ENCODE results near the gene ITGA1. TPM values are rescaled to one million over a fixed set of nuclear protein-coding genes. Genes with fewer than 3 reads are reported as not detected.

ITGA1 gene
- total and polyA plus RNA-seq, 2 of the 13 experiments (the other 11 are each of a cell fraction or from before 2014, with no cell fraction given) = 23.1 to 28.6 TPM

DNA sequence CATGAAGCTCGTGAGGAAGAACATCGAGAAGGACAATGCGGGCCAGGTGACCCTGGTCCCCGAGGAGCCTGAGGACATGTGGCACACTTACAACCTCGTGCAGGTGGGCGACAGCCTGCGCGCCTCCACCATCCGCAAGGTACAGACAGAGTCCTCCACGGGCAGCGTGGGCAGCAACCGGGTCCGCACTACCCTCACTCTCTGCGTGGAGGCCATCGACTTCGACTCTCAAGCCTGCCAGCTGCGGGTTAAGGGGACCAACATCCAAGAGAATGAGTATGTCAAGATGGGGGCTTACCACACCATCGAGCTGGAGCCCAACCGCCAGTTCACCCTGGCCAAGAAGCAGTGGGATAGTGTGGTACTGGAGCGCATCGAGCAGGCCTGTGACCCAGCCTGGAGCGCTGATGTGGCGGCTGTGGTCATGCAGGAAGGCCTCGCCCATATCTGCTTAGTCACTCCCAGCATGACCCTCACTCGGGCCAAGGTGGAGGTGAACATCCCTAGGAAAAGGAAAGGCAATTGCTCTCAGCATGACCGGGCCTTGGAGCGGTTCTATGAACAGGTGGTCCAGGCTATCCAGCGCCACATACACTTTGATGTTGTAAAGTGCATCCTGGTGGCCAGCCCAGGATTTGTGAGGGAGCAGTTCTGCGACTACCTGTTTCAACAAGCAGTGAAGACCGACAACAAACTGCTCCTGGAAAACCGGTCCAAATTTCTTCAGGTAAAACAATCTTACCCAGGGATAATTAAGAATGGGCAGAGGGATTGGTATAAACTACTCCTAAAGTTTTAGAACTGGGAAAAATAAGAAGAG lies 12.9 kb downstream of the ITGA1 start (continued):
- TF ChIP-seq ZNF263 (CRISPR knock-in tag; IDR thresholded peaks at IDR 0.05) = peak; percentile 40; the same call in 1 of the 2 replicates
- 0 out of 2 replicates have a peak, but pooled peaks have one; percentile 34 for TF ChIP-seq SAFB2 (CRISPR knock-in tag; IDR thresholded peaks at IDR 0.05; ENCODE audit: borderline replicate concordance, low read depth)
- TF ChIP-seq, protein P1, sequence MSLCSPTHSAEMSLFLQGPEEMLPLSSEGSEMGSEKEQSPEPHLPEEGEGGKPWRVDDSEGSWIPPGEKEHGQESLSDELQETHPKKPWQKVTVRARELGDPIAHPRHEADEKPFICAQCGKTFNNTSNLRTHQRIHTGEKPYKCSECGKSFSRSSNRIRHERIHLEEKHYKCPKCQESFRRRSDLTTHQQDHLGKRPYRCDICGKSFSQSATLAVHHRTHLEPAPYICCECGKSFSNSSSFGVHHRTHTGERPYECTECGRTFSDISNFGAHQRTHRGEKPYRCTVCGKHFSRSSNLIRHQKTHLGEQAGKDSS (CRISPR knock-in tag; IDR thresholded peaks at IDR 0.05; ENCODE audit: borderline replicate concordance, low read depth) = 0 out of 2 replicates have a peak, but pooled peaks have one; percentile 40
- TF ChIP-seq ZNF224 (CRISPR knock-in tag; IDR thresholded peaks at IDR 0.05) = no peak
- peak; percentile 25; the same call in 1 of the 2 replicates for TF ChIP-seq ELF4 (CRISPR knock-in tag; IDR thresholded peaks at IDR 0.05; ENCODE audit: borderline replicate concordance)
- peak; percentile 43 to 65; a peak in 3 of 4 replicates for TF ChIP-seq POLR2A (IDR thresholded peaks at IDR 0.05; ENCODE audit: insufficient read depth in 1 of 2, low read depth in 2 of 2, low read length in 2 of 2)
- no peak for TF ChIP-seq EEA1 (CRISPR knock-in tag; IDR thresholded peaks at IDR 0.05; ENCODE audit: borderline replicate concordance)

DNA sequence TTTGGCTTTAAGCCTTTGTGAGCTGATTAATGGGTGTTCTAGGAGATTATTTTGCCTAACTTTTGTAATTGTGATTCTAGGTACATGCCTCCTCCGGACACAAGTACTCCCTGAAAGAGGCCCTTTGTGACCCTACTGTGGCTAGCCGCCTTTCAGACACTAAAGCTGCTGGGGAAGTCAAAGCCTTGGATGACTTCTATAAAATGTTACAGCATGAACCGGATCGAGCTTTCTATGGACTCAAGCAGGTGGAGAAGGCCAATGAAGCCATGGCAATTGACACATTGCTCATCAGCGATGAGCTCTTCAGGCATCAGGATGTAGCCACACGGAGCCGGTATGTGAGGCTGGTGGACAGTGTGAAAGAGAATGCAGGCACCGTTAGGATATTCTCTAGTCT lies 13.6 kb downstream of the ITGA1 start:
- 5% methylated on average over 8 of the region's 8 CpGs for WGBS (ENCODE audit: low lambda C conversion rate)
- intact Hi-C loops (cut with micrococcal nuclease; ENCODE audit: unreplicated experiment) (loop anchor here (2.0 kb wide), 1 partner anchor 15 kb away; the partner anchor contains the start of genes ITGA1 and PELO), in situ Hi-C loops (cut with HindIII; ENCODE audit: extremely low pct_ligation_motif_present, low pct_unique_long_range_greater_than_20kb) (no loop called here)
- H2AFZ ChIP-seq (ENCODE audit: low read length) = no peak overlapping the region
- H3K36me3 ChIP-seq (replicated peaks in 1 of 2; ENCODE audit: control insufficient read depth in 1 of 2, insufficient read depth in 2 of 2, low read length in 2 of 2) = peaks cover 0 to 20% of the 10 kb centered on the region in 2 experiments; a peak in 2 of 5 replicates
- CTCF ChIA-PET (ENCODE audit: low intra/inter-chr PET ratio, low total read pairs) = no interaction called here
- no peak for FAIRE-seq
- H3K27me3 ChIP-seq (ENCODE audit: control insufficient read depth in 1 of 2, insufficient read depth in 2 of 2, low read length in 2 of 2) = no peaks in the 10 kb centered on the region; a peak in 1 of 5 replicates
- H3K9me3 ChIP-seq (ENCODE audit: low read length) = no peaks in the 10 kb centered on the region
- H3K4me3 ChIP-seq (replicated peaks in 1 of 3; ENCODE audit: insufficient read depth in 1 of 3, low read depth in 2 of 3, low read length in 3 of 3) = peak overlapping the region; percentile 66 to 86 (median 70)
- DNase-seq (ENCODE audit: low spot score) = no peak
- no TSS peak for BruUV-seq (replicated peaks)
- POLR2A ChIA-PET = interaction anchor here (3.9 kb wide), 1 partner anchor 12 kb away, joined by 79 read pairs; the partner anchor contains the start of genes ITGA1 and PELO
- peak overlapping the region; percentile 94 for H3K4me2 ChIP-seq (ENCODE audit: low read depth, low read length)
- peaks cover 97% of the 10 kb centered on the region for H3K79me2 ChIP-seq (ENCODE audit: insufficient read depth, low read length)
- H3K27ac ChIP-seq (ENCODE audit: extremely low read length, insufficient read depth, low read length) = peak overlapping the region; percentile 88
- peak overlapping the region; percentile 86 for H3K9ac ChIP-seq (ENCODE audit: insufficient read depth, low read depth, low read length)
- H3K4me1 ChIP-seq (ENCODE audit: insufficient read depth, low read length) = peaks cover 66% of the 10 kb centered on the region
- peak; percentile 28 for ATAC-seq
- H4K20me1 ChIP-seq (ENCODE audit: insufficient read depth, low read length) = peaks cover 37% of the 10 kb centered on the region
- TF ChIP-seq RBM22 (optimal IDR thresholded peaks at IDR 0.05; ENCODE audit: low read length) (peak; percentile 47), CEBPG (CRISPR knock-in tag; IDR thresholded peaks at IDR 0.05) (no peak), IRX3 (CRISPR knock-in tag; IDR thresholded peaks at IDR 0.05; ENCODE audit: borderline replicate concordance, low read depth) (no peak), ZBTB7A (CRISPR knock-in tag; IDR thresholded peaks at IDR 0.05) (no peak), SYNCRIP (IDR thresholded peaks at IDR 0.05; ENCODE audit: insufficient read depth, low read depth, low read length) (no peak), SETDB1 (CRISPR knock-in tag; IDR thresholded peaks at IDR 0.05; ENCODE audit: borderline replicate concordance) (no peak), MED1 (CRISPR knock-in tag; IDR thresholded peaks at IDR 0.05) (0 out of 2 replicates have a peak, but pooled peaks have one; percentile 19), NCOA1 (CRISPR knock-in tag; IDR thresholded peaks at IDR 0.05) (no peak), ZNF256 (CRISPR knock-in tag; conservative IDR thresholded peaks at IDR 0.05) (no peak), ZNF768 (CRISPR knock-in tag; IDR thresholded peaks at IDR 0.05) (no peak), SAP130 (CRISPR knock-in tag; IDR thresholded peaks at IDR 0.05; ENCODE audit: low read depth) (peak; percentile 57; the same call in 1 of the 2 replicates), ZNF44 (CRISPR knock-in tag; IDR thresholded peaks at IDR 0.05) (no peak), GLMP (CRISPR knock-in tag; IDR thresholded peaks at IDR 0.05; ENCODE audit: borderline replicate concordance) (no peak)
- TF ChIP-seq, protein P2, sequence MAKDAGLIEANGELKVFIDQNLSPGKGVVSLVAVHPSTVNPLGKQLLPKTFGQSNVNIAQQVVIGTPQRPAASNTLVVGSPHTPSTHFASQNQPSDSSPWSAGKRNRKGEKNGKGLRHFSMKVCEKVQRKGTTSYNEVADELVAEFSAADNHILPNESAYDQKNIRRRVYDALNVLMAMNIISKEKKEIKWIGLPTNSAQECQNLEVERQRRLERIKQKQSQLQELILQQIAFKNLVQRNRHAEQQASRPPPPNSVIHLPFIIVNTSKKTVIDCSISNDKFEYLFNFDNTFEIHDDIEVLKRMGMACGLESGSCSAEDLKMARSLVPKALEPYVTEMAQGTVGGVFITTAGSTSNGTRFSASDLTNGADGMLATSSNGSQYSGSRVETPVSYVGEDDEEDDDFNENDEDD (CRISPR knock-in tag; IDR thresholded peaks at IDR 0.05; ENCODE audit: borderline replicate concordance) = 0 out of 2 replicates have a peak, but pooled peaks have one; percentile 12

All from HepG2 (cell line).